K562 (cell line): ENCODE measurements around the gene ANO2. TPM values are rescaled to one million over a fixed set of nuclear protein-coding genes. Genes with fewer than 3 reads are reported as not detected.

Experiments
- ATAC-seq: fragments of 200-7000 bp; cut with Tn5 transposase; 3 replicates; pipeline ENCODE4 v1.9.1; 2020; ENCODE audit warnings: moderate library complexity
- BruUV-seq: library from RNA; stranded (reverse); fragments of 400-500 nt; replicated peaks from 2 replicates; lab custom pipeline; 2021; lab: Mats Ljungman, UMichigan
- CTCF ChIA-PET: fragments of 300-600 bp; formaldehyde crosslinking; extraction: SDS; loops from one replicate; lab custom pipeline; 2021; ENCODE audit warnings: low intra/inter-chr PET ratio; lab: Yijun Ruan, JAX
- POLR2A ChIA-PET: fragments of 300-600, 350-650 bp; sonication (Branson Sonifier 250); formaldehyde crosslinking; extraction: SDS; loops from one replicate; lab custom pipeline; 2021; ENCODE audit warnings: antibody characterized with exemption, inconsistent platforms; lab: Yijun Ruan, JAX
- DNase-seq, 4 experiments: peaks; one replicate each; pipeline versions ENCODE4 v3.0.0 to v3.0.0-alpha.2; 2011 to 2018; ENCODE audit warnings: low spot score in 3 of 4, mixed read lengths in 3 of 4; ENCODE audit errors: extremely low read depth in 1 of 4
- FAIRE-seq: peaks from 2 replicates; lab custom pipeline; 2011; peaks lifted over from hg19 to GRCh38; lab: Jason Lieb, UNC
- H2AFZ ChIP-seq: 2 replicates; pipeline ENCODE4 v1.6.0; 2011; ENCODE audit warnings: low read depth, low read length, control low read depth, inconsistent platforms
- H3K27ac ChIP-seq: fragments of 200-600 bp; 3 replicates; pipeline ENCODE4 v1.8.0; 2011; ENCODE audit warnings: low read depth, mild to moderate bottlenecking, control low read depth, inconsistent platforms, low read length, moderate library complexity, mixed read lengths; ENCODE audit errors: extremely low read depth
- H3K27me3 ChIP-seq, 2 experiments: fragments of 300-600 bp in 1 of 2; 2 replicates in 1 of 2; 3 replicates in 1 of 2; pipeline versions ENCODE4 v1.6.0 to v1.8.0; 2011; ENCODE audit warnings: inconsistent platforms in 2 of 2, low read length in 2 of 2, mild to moderate bottlenecking in 1 of 2, mixed read lengths in 1 of 2, moderate library complexity in 1 of 2; ENCODE audit not compliant: control insufficient read depth in 2 of 2, insufficient read depth in 2 of 2
- H3K36me3 ChIP-seq: fragments of 300-600 bp; 3 replicates; pipeline ENCODE4 v1.8.0; 2011; ENCODE audit warnings: mild to moderate bottlenecking, low read length, inconsistent platforms; ENCODE audit not compliant: control insufficient read depth, insufficient read depth
- H3K4me1 ChIP-seq, 2 experiments: fragments of 200-600 bp in 1 of 2; replicated peaks in 1 of 2; 2 replicates in 1 of 2; 3 replicates in 1 of 2; pipeline versions ENCODE4 v1.5.1 to v1.8.0; 2011; ENCODE audit warnings: inconsistent platforms in 2 of 2, low read length in 2 of 2, mild to moderate bottlenecking in 1 of 2, mixed read lengths in 1 of 2, moderate library complexity in 1 of 2; ENCODE audit not compliant: control insufficient read depth in 2 of 2, insufficient read depth in 2 of 2
- H3K4me2 ChIP-seq: 2 replicates; pipeline ENCODE4 v1.6.1; 2011; ENCODE audit warnings: low read length, control low read depth, inconsistent platforms, mixed read lengths; ENCODE audit not compliant: insufficient read depth
- H3K4me3 ChIP-seq: fragments of 200-600 bp; sonication (generic), shearing (Covaris generic); 2 replicates; pipeline ENCODE4 v1.5.1; 2016; ENCODE audit warnings: control low read depth, inconsistent platforms
- H3K79me2 ChIP-seq: fragments of 200-600 bp; 3 replicates; pipeline ENCODE4 v1.8.0; 2011; ENCODE audit warnings: low read length, inconsistent platforms; ENCODE audit not compliant: control insufficient read depth, insufficient read depth
- H3K9ac ChIP-seq, 2 experiments: 2 replicates each; pipeline versions ENCODE4 v1.6.0 to v1.6.1; 2011; ENCODE audit warnings: low read depth in 2 of 2, low read length in 2 of 2, control low read depth in 1 of 2, inconsistent platforms in 1 of 2, mild to moderate bottlenecking in 1 of 2, mixed read lengths in 1 of 2; ENCODE audit not compliant: insufficient read depth in 1 of 2
- H3K9me1 ChIP-seq: one replicate; pipeline ENCODE4 v1.6.0; 2011; ENCODE audit warnings: inconsistent platforms, mild to moderate bottlenecking, low read length, moderate library complexity; ENCODE audit not compliant: control insufficient read depth, insufficient read depth
- H3K9me3 ChIP-seq: replicated peaks from 2 replicates; pipeline ENCODE4 v1.5.1; 2011; ENCODE audit warnings: low read depth, low read length, inconsistent platforms; ENCODE audit not compliant: control insufficient read depth, insufficient read depth
- H4K20me1 ChIP-seq: replicated peaks from 2 replicates; pipeline ENCODE4 v1.6.1; 2011; ENCODE audit warnings: low read length, inconsistent platforms, mixed read lengths; ENCODE audit not compliant: control insufficient read depth, insufficient read depth
- ETV1 ChIP-seq: fragments of 450-650 bp; conservative IDR thresholded peaks from 2 replicates; pipeline ENCODE4 v1.6.1; 2016; ENCODE audit warnings: missing genetic modification characterization, control low read depth, low read depth, missing compliant biosample characterization
- GABPA ChIP-seq: fragments of 200-800 bp; sonication (Bioruptor generic); conservative IDR thresholded peaks from 2 replicates; pipeline ENCODE4 v1.6.1; 2016; ENCODE audit warnings: low read depth, missing genetic modification characterization, missing compliant biosample characterization
- LARP7 ChIP-seq: fragments of 450-650 bp; IDR thresholded peaks from 2 replicates; pipeline ENCODE4 v1.6.1; 2016
- SMC3 ChIP-seq: conservative IDR thresholded peaks from 2 replicates; pipeline ENCODE4 v1.6.1; 2011; ENCODE audit warnings: low read depth, low read length, improper control_type of control experiment; ENCODE audit not compliant: insufficient read depth
- WHSC1 ChIP-seq: IDR thresholded peaks from one replicate; pipeline ENCODE4 v1.6.1; 2012; ENCODE audit warnings: low read length, control low read depth, inconsistent platforms
- XRCC5 ChIP-seq: fragments of 200-400 bp; formaldehyde crosslinking; IDR thresholded peaks from 2 replicates; pipeline ENCODE4 v1.6.1; 2017; ENCODE audit warnings: low read depth, mild to moderate bottlenecking, low read length
- ZNF3 ChIP-seq: fragments of 250-450 bp; sonication (Bioruptor Pico); IDR thresholded peaks from 2 replicates; pipeline ENCODE4 v1.5.0; 2021; ENCODE audit warnings: mild to moderate bottlenecking, moderate library complexity
- ZNF764 ChIP-seq: fragments of 250-450 bp; sonication (Bioruptor Pico); IDR thresholded peaks from 2 replicates; pipeline ENCODE4 v1.4.0; 2020; ENCODE audit warnings: low read depth, mild to moderate bottlenecking, moderate library complexity
- WGBS: fragments of 100-300 bp; shearing (Covaris generic); methylation state at CpG from one replicate; pipeline ENCODE4 v1.1.6; 2016; ENCODE audit warnings: low coverage, mixed read lengths; ENCODE audit not compliant: insufficient coverage; ENCODE audit errors: missing lambda C conversion rate; 5-methylcytosine and 5-hydroxymethylcytosine counted together
- in situ Hi-C: fragments of 300-500 bp; cut with MboI; formaldehyde crosslinking; loops from 4 replicates; pipeline ENCODE4 v1.15.0; 2018; ENCODE audit warnings: inconsistent platforms, mixed read lengths
- intact Hi-C: fragments of 100-400 bp; cut with micrococcal nuclease; formaldehyde crosslinking; loops from 2 replicates; pipeline ENCODE4 v1.14.2; 2022
- polyA plus RNA-seq, 8 experiments: library from polyadenylated mRNA; depleted of rRNA in 4 of 8; stranded (reverse) in 5 of 8; unstranded in 3 of 8; fragments of >200 nt; fragmentation: Nextera tagmentation in 2 of 8; fragmentation: Illumina TruSeq in 1 of 8; extraction: Ambion mirVana in 2 of 8; extraction: Trizol in 1 of 8; gene quantifications; 2 replicates each; pipeline versions ENCODE4 v1.2.1 to v1.2.3, GENCODE V29; 2011 to 2014; ENCODE audit warnings: inconsistent platforms in 1 of 8, missing spikeins in 1 of 8
- total RNA-seq, 7 experiments: library from RNA; depleted of rRNA in 6 of 7; stranded (reverse); fragments of >200 nt in 6 of 7; fragmentation: Illumina TruSeq in 2 of 7; extraction: Trizol in 2 of 7; gene quantifications; 2 replicates each; pipeline versions ENCODE4 v1.2.1 to v1.2.3, GENCODE V29; 2011 to 2021; ENCODE audit warnings: low replicate concordance in 1 of 7
- TF ChIP-seq, protein P1 (sequence below): sonication (generic); formaldehyde crosslinking; IDR thresholded peaks from 2 replicates; pipeline ENCODE4 v1.9.0; 2022; ENCODE audit warnings: mild to moderate bottlenecking, missing genetic modification reagents
- TF ChIP-seq, protein P2 (sequence below): fragments of 450-650 bp; IDR thresholded peaks from 2 replicates; pipeline ENCODE4 v1.6.1; 2014; ENCODE audit warnings: low read depth, mild to moderate bottlenecking, moderate library complexity, borderline replicate concordance
- TF ChIP-seq, protein P3 (sequence below), 3 experiments: IDR thresholded peaks in 2 of 3; conservative IDR thresholded peaks in 1 of 3; 2 replicates each; pipeline ENCODE4 v1.5.1; 2011 to 2012; ENCODE audit warnings: low read length in 3 of 3, mild to moderate bottlenecking in 3 of 3, control low read depth in 2 of 3, improper control_type of control experiment in 1 of 3, inconsistent platforms in 1 of 3, low read depth in 1 of 3, mixed read lengths in 1 of 3, moderate library complexity in 1 of 3; ENCODE audit not compliant: insufficient read depth in 2 of 3
- TF ChIP-seq, protein P4 (sequence below): fragments of 250-450 bp; sonication (Bioruptor Pico); IDR thresholded peaks from 2 replicates; pipeline ENCODE4 v1.5.0; 2020; ENCODE audit warnings: mild to moderate bottlenecking
- TF ChIP-seq, protein P5 (sequence below): IDR thresholded peaks from 3 replicates; pipeline ENCODE4 v1.6.1; 2011; ENCODE audit warnings: borderline replicate concordance, mild to moderate bottlenecking; ENCODE audit not compliant: insufficient read length, insufficient read depth
- TF ChIP-seq, protein P6 (sequence below): IDR thresholded peaks from 2 replicates; pipeline ENCODE4 v1.6.1; 2011; ENCODE audit not compliant: insufficient read length; ENCODE audit errors: extremely low read depth

Gene ANO2
- total and polyA plus RNA-seq, 9 of the 15 experiments (the other 6 are each of a cell fraction or from before 2014, with no cell fraction given): 0.64 TPM; not detected in 8

DNA sequence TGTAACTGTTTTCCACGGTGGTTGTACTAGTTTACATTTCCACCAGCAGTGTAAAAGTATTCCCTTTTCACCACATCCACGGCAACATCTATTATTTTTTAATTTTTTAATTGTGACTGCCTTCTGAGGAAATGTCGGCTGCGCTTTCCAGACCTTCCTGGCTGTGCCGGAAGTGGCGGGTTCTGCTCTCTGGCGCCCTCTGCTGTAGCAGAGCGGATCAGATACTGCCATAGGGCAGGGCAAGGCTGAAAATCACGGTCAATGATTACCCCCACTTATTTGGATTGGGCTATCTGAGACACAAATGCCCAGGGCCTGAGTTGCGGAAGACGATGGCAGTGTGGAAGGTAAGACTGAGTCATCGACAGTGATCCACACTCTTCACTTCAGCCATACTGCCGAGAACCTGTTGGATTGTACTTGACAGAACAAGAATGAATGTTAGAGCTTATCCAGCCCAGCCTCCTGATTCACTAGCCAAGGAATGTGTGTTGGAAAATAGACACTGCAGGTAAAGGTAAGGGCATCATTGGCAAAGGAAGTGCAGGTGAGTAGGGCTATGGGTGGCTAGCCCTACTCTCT lies 388.9 kb downstream of the ANO2 start:
- Histone ChIP-seq H3K9ac (no peak overlapping the region), H3K27me3 (peaks cover 0 to 1% of the 10 kb centered on the region in 2 experiments; a peak in 1 of 5 replicates), H3K4me1 (no peaks in the 10 kb centered on the region), H3K79me2 (no peaks in the 10 kb centered on the region), H3K27ac (no peak overlapping the region), H3K4me3 (no peak overlapping the region), H3K9me1 (no peaks in the 10 kb centered on the region), H3K36me3 (no peaks in the 10 kb centered on the region), H4K20me1 (no peaks in the 10 kb centered on the region), H3K4me2 (no peak overlapping the region), H3K9me3 (no peaks in the 10 kb centered on the region), H2AFZ (peak overlapping the region; percentile 62; the same call in 1 of the 2 replicates)
- no TSS peak for BruUV-seq
- ChIA-PET POLR2A (no interaction called here), CTCF (no interaction called here)
- ATAC-seq (peak; percentile 87), DNase-seq (peak; percentile 33 to 60 (median 53)), FAIRE-seq (no peak)
- WGBS: 19% methylated on average over 12 of the region's 13 CpGs
- in situ Hi-C loops: no loop called here
- intact Hi-C loops: no loop called here
- TF ChIP-seq ZNF3 (CRISPR knock-in tag) (no peak), XRCC5 (no peak), GABPA (tag) (peak; percentile 52), ZNF764 (CRISPR knock-in tag) (no peak), SMC3 (0 out of 2 replicates have a peak, but pooled peaks have one; percentile 20), LARP7 (no peak), ETV1 (peak; percentile 34; the same call in 1 of the 2 replicates), WHSC1 (no peak)
- TF ChIP-seq, protein P1, sequence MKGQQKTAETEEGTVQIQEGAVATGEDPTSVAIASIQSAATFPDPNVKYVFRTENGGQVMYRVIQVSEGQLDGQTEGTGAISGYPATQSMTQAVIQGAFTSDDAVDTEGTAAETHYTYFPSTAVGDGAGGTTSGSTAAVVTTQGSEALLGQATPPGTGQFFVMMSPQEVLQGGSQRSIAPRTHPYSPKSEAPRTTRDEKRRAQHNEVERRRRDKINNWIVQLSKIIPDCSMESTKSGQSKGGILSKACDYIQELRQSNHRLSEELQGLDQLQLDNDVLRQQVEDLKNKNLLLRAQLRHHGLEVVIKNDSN (CRISPR knock-in tag): no peak
- TF ChIP-seq, protein P2, sequence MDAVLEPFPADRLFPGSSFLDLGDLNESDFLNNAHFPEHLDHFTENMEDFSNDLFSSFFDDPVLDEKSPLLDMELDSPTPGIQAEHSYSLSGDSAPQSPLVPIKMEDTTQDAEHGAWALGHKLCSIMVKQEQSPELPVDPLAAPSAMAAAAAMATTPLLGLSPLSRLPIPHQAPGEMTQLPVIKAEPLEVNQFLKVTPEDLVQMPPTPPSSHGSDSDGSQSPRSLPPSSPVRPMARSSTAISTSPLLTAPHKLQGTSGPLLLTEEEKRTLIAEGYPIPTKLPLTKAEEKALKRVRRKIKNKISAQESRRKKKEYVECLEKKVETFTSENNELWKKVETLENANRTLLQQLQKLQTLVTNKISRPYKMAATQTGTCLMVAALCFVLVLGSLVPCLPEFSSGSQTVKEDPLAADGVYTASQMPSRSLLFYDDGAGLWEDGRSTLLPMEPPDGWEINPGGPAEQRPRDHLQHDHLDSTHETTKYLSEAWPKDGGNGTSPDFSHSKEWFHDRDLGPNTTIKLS: no peak
- TF ChIP-seq, protein P3, sequence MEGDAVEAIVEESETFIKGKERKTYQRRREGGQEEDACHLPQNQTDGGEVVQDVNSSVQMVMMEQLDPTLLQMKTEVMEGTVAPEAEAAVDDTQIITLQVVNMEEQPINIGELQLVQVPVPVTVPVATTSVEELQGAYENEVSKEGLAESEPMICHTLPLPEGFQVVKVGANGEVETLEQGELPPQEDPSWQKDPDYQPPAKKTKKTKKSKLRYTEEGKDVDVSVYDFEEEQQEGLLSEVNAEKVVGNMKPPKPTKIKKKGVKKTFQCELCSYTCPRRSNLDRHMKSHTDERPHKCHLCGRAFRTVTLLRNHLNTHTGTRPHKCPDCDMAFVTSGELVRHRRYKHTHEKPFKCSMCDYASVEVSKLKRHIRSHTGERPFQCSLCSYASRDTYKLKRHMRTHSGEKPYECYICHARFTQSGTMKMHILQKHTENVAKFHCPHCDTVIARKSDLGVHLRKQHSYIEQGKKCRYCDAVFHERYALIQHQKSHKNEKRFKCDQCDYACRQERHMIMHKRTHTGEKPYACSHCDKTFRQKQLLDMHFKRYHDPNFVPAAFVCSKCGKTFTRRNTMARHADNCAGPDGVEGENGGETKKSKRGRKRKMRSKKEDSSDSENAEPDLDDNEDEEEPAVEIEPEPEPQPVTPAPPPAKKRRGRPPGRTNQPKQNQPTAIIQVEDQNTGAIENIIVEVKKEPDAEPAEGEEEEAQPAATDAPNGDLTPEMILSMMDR (IDR thresholded peaks at IDR 0.05 in 2 of 3, conservative IDR thresholded peaks at IDR 0.05 in 1 of 3; ENCODE audit: insufficient read depth in 2 of 3, low read depth in 1 of 3, low read length in 3 of 3): peak; percentile 47 to 62 (median 61)
- TF ChIP-seq, protein P4, sequence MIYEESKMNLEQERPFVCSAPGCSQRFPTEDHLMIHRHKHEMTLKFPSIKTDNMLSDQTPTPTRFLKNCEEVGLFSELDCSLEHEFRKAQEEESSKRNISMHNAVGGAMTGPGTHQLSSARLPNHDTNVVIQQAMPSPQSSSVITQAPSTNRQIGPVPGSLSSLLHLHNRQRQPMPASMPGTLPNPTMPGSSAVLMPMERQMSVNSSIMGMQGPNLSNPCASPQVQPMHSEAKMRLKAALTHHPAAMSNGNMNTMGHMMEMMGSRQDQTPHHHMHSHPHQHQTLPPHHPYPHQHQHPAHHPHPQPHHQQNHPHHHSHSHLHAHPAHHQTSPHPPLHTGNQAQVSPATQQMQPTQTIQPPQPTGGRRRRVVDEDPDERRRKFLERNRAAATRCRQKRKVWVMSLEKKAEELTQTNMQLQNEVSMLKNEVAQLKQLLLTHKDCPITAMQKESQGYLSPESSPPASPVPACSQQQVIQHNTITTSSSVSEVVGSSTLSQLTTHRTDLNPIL (CRISPR knock-in tag): no peak
- TF ChIP-seq, protein P5, sequence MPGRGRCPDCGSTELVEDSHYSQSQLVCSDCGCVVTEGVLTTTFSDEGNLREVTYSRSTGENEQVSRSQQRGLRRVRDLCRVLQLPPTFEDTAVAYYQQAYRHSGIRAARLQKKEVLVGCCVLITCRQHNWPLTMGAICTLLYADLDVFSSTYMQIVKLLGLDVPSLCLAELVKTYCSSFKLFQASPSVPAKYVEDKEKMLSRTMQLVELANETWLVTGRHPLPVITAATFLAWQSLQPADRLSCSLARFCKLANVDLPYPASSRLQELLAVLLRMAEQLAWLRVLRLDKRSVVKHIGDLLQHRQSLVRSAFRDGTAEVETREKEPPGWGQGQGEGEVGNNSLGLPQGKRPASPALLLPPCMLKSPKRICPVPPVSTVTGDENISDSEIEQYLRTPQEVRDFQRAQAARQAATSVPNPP: no peak
- TF ChIP-seq, protein P6, sequence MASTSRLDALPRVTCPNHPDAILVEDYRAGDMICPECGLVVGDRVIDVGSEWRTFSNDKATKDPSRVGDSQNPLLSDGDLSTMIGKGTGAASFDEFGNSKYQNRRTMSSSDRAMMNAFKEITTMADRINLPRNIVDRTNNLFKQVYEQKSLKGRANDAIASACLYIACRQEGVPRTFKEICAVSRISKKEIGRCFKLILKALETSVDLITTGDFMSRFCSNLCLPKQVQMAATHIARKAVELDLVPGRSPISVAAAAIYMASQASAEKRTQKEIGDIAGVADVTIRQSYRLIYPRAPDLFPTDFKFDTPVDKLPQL: no peak
